MM.1S (cell line): ENCODE data around the gene AKAP9.

Source experiments
- EZH2 ChIP-seq: fragments of 300-600 bp; sonication (generic); optimal IDR thresholded peaks from 2 replicates; pipeline ENCODE3; 2017; ENCODE audit warnings: low read depth, mild to moderate bottlenecking, antibody characterized with exemption, low read length, mixed read lengths
- EZH2phosphoT487 ChIP-seq: fragments of 300-600 bp; sonication (generic); IDR thresholded peaks from 2 replicates; pipeline ENCODE4 v1.6.1; 2018; ENCODE audit warnings: antibody characterized with exemption, low read length
- TF ChIP-seq, protein P1 (sequence below): fragments of 300-600 bp; sonication (generic); IDR thresholded peaks from 2 replicates; pipeline ENCODE4 v1.5.1; 2016; ENCODE audit warnings: antibody characterized with exemption, low read length, mixed read lengths

DNA sequence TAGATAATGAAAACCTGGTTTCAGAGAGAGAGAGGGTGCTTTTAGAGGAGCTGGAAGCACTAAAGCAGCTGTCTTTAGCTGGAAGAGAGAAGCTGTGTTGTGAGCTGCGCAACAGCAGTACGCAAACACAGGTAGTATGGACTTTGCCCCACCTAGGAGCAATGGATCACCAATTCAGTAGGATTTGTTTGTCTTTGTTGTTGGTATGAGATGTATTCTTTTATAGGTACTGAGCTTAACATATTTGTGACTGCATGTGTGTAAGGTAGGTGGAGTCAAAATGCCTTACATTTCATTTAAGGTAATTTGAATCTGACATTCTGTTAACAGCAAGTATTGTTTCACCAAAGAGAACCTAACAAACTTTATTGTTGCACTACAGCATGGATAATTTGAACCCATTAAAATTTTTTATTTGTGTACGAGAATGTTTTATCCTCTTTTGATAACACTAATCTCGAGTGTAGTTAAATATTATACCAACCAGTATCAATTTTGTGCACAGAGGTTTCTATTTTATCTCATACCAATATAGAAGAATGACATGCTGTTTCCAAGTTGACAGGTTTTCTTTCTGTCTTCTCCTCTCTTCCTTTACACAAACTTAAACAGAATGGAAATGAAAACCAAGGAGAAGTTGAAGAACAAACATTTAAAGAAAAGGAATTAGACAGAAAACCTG lies 101.5 kb downstream of the AKAP9 start:
- TF ChIP-seq, protein P1, sequence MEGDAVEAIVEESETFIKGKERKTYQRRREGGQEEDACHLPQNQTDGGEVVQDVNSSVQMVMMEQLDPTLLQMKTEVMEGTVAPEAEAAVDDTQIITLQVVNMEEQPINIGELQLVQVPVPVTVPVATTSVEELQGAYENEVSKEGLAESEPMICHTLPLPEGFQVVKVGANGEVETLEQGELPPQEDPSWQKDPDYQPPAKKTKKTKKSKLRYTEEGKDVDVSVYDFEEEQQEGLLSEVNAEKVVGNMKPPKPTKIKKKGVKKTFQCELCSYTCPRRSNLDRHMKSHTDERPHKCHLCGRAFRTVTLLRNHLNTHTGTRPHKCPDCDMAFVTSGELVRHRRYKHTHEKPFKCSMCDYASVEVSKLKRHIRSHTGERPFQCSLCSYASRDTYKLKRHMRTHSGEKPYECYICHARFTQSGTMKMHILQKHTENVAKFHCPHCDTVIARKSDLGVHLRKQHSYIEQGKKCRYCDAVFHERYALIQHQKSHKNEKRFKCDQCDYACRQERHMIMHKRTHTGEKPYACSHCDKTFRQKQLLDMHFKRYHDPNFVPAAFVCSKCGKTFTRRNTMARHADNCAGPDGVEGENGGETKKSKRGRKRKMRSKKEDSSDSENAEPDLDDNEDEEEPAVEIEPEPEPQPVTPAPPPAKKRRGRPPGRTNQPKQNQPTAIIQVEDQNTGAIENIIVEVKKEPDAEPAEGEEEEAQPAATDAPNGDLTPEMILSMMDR, result no peak
- TF ChIP-seq EZH2phosphoT487 (no peak), EZH2 (no peak)
